ENCODE data around the gene PFDN2.

Gene PFDN2

GRCh38 chr1:161130266-161130665 is 12.4 kb upstream of the PFDN2 start:
- DNase-seq (ENCODE audit: low read depth in 2 of 2), result no peak
- no peak overlapping the region for H3K4me3 ChIP-seq (replicated peaks in 1 of 2; ENCODE audit: low read depth in 2 of 2, low read length in 2 of 2)
- TF ChIP-seq CTCF (IDR thresholded peaks at IDR 0.05; ENCODE audit: low read depth, low read length), result no peak

GRCh38 chr1:161128591-161129420 is 11.0 kb upstream of the PFDN2 start:
- H3K4me3 ChIP-seq (replicated peaks in 1 of 2; ENCODE audit: low read depth in 2 of 2, low read length in 2 of 2), result no peak overlapping the region
- no peak for TF ChIP-seq CTCF (IDR thresholded peaks at IDR 0.05; ENCODE audit: low read depth, low read length)
- no peak for DNase-seq (ENCODE audit: low read depth in 2 of 2)

GRCh38 chr1:161127649-161128048 is 9.8 kb upstream of the PFDN2 start:
- H3K4me3 ChIP-seq (replicated peaks in 1 of 2; ENCODE audit: low read depth in 2 of 2, low read length in 2 of 2), result no peak overlapping the region
- TF ChIP-seq CTCF (IDR thresholded peaks at IDR 0.05; ENCODE audit: low read depth, low read length), result no peak
- no peak for DNase-seq (ENCODE audit: low read depth in 2 of 2)

- no peak for TF ChIP-seq CTCF (IDR thresholded peaks at IDR 0.05; ENCODE audit: low read depth, low read length)
- no peak for DNase-seq (ENCODE audit: low read depth in 2 of 2)
- H3K4me3 ChIP-seq (replicated peaks in 1 of 2; ENCODE audit: low read depth in 2 of 2, low read length in 2 of 2), result no peak overlapping the region
Measured at GRCh38 chr1:161122967-161123366, 5.1 kb upstream of the PFDN2 start.

- no peak overlapping the region for H3K4me3 ChIP-seq (replicated peaks in 1 of 2; ENCODE audit: low read depth in 2 of 2, low read length in 2 of 2)
- no peak for DNase-seq (ENCODE audit: low read depth in 2 of 2)
- TF ChIP-seq CTCF (IDR thresholded peaks at IDR 0.05; ENCODE audit: low read depth, low read length), result no peak
Measured at GRCh38 chr1:161121834-161122233, 4.0 kb upstream of the PFDN2 start.

GRCh38 chr1:161121042-161121650 is 3.3 kb upstream of the PFDN2 start:
- no peak for TF ChIP-seq CTCF (IDR thresholded peaks at IDR 0.05; ENCODE audit: low read depth, low read length)
- no peak for DNase-seq (ENCODE audit: low read depth in 2 of 2)
- no peak overlapping the region for H3K4me3 ChIP-seq (replicated peaks in 1 of 2; ENCODE audit: low read depth in 2 of 2, low read length in 2 of 2)
